Measurements from ENCODE around the gene NUBPL.
"Not testable (repeated sequence)": the region's sequence is repeated elsewhere in the genome, so short reads cannot be mapped to it uniquely, and the experiment has no call there.

Gene NUBPL

GRCh38 chr14:31749275-31749674 lies 188.1 kb downstream of the NUBPL start:
- DNase-seq: no peak

GRCh38 chr14:31751047-31751446 lies 189.8 kb downstream of the NUBPL start:
- DNase-seq: not testable (repeated sequence)

- DNase-seq: no peak
Measured at GRCh38 chr14:31752867-31753661, 191.9 kb downstream of the NUBPL start.

- DNase-seq: no peak
Measured at GRCh38 chr14:31758941-31759340, 197.7 kb downstream of the NUBPL start.

GRCh38 chr14:31760277-31760676 lies 199.1 kb downstream of the NUBPL start:
- DNase-seq: no peak

- no peak for DNase-seq
Measured at GRCh38 chr14:31761325-31761724, 200.1 kb downstream of the NUBPL start.

- no peak for DNase-seq
Measured at GRCh38 chr14:31763041-31763440, 201.8 kb downstream of the NUBPL start.

- DNase-seq: no peak
Measured at GRCh38 chr14:31766315-31766892, 205.2 kb downstream of the NUBPL start.

- DNase-seq: no peak
Measured at GRCh38 chr14:31768355-31768754, 207.2 kb downstream of the NUBPL start.

- DNase-seq: no peak
Measured at GRCh38 chr14:31770271-31770670, 209.1 kb downstream of the NUBPL start.

- no peak for DNase-seq
Measured at GRCh38 chr14:31774567-31774966, 213.4 kb downstream of the NUBPL start.

GRCh38 chr14:31777312-31777711 lies 216.1 kb downstream of the NUBPL start:
- no peak for DNase-seq

GRCh38 chr14:31781578-31781977 lies 220.4 kb downstream of the NUBPL start:
- no peak for DNase-seq

- no peak for DNase-seq
Measured at GRCh38 chr14:31785574-31785973, 224.4 kb downstream of the NUBPL start.

GRCh38 chr14:31787377-31787776 lies 226.2 kb downstream of the NUBPL start:
- no peak for DNase-seq

- DNase-seq: no peak
Measured at GRCh38 chr14:31788340-31788739, 227.1 kb downstream of the NUBPL start.

GRCh38 chr14:31792726-31793125 lies 231.5 kb downstream of the NUBPL start:
- DNase-seq: no peak

- not testable (repeated sequence) for DNase-seq
Measured at GRCh38 chr14:31797946-31798345, 236.7 kb downstream of the NUBPL start.

GRCh38 chr14:31802838-31803237 lies 241.6 kb downstream of the NUBPL start:
- no peak for DNase-seq

- DNase-seq: no peak
Measured at GRCh38 chr14:31806249-31806648, 245.0 kb downstream of the NUBPL start.

GRCh38 chr14:31811693-31812628 lies 250.8 kb downstream of the NUBPL start:
- not testable (repeated sequence) for DNase-seq

GRCh38 chr14:31813724-31814490 lies 252.7 kb downstream of the NUBPL start:
- not testable (repeated sequence) for DNase-seq

GRCh38 chr14:31819281-31819680 lies 258.1 kb downstream of the NUBPL start:
- DNase-seq: no peak

Measured in stimulated activated naive CD4-positive, alpha-beta T cell treated with Interleukin-2 at 50 U/mL for 16 hours (primary cell).